Mesendoderm (in vitro differentiated cells): ENCODE data around the gene EOLA2.
A peak's percentile ranks its signal among the peaks of the same experiment; 100 is the strongest.

ENCODE experiments used
- DNase-seq: peaks from one replicate; pipeline ENCODE4 v3.0.0; 2013
- H2AK5ac ChIP-seq: 2 replicates; pipeline ENCODE4 v1.6.1; 2013; ENCODE audit warnings: low read length, inconsistent platforms
- H2BK120ac ChIP-seq: 2 replicates; pipeline ENCODE4 v1.6.1; 2013; ENCODE audit warnings: low read depth, mild to moderate bottlenecking, low read length, moderate library complexity, mixed read lengths
- H2BK15ac ChIP-seq: replicated peaks from 2 replicates; pipeline ENCODE4 v1.6.1; 2013; ENCODE audit warnings: low read depth, mild to moderate bottlenecking, moderate library complexity
- H2BK5ac ChIP-seq: 2 replicates; pipeline ENCODE4 v1.6.1; 2013; ENCODE audit warnings: low read length, inconsistent platforms
- H3K18ac ChIP-seq: 2 replicates; pipeline ENCODE4 v1.6.1; 2013; ENCODE audit warnings: mild to moderate bottlenecking, low read length, mixed read lengths
- H3K23ac ChIP-seq: one replicate; pipeline ENCODE4 v1.6.1; 2013; ENCODE audit warnings: low read length
- H3K27ac ChIP-seq: 2 replicates; pipeline ENCODE4 v1.5.1; 2013; ENCODE audit warnings: low read depth, mild to moderate bottlenecking, inconsistent platforms, low read length, moderate library complexity
- H3K27me3 ChIP-seq: 2 replicates; pipeline ENCODE4 v1.6.1; 2013; ENCODE audit warnings: low read length, control low read depth, mild to moderate bottlenecking, inconsistent platforms; ENCODE audit not compliant: insufficient read depth, poor library complexity
- H3K36me3 ChIP-seq: 2 replicates; pipeline ENCODE4 v1.6.1; 2013; ENCODE audit warnings: low read length, inconsistent platforms; ENCODE audit not compliant: control insufficient read depth, insufficient read depth
- H3K4ac ChIP-seq: one replicate; pipeline ENCODE4 v1.6.1; 2013; ENCODE audit warnings: low read depth, mild to moderate bottlenecking, low read length, moderate library complexity
- H3K4me1 ChIP-seq: 2 replicates; pipeline ENCODE4 v1.6.1; 2013; ENCODE audit warnings: low read depth, low read length, inconsistent platforms; ENCODE audit not compliant: control insufficient read depth
- H3K4me2 ChIP-seq: 2 replicates; pipeline ENCODE4 v1.6.1; 2013; ENCODE audit warnings: low read length
- H3K4me3 ChIP-seq: 2 replicates; pipeline ENCODE4 v1.5.1; 2013; ENCODE audit warnings: mild to moderate bottlenecking, low read length
- H3K56ac ChIP-seq: one replicate; pipeline ENCODE4 v1.6.1; 2013; ENCODE audit warnings: low read length
- H3K79me1 ChIP-seq: 2 replicates; pipeline ENCODE4 v1.6.1; 2013; ENCODE audit warnings: low read length, inconsistent platforms
- H3K79me2 ChIP-seq: 2 replicates; pipeline ENCODE4 v1.6.1; 2013; ENCODE audit warnings: mild to moderate bottlenecking, low read length; ENCODE audit not compliant: control insufficient read depth, insufficient read depth
- H3K9ac ChIP-seq: 2 replicates; pipeline ENCODE4 v1.6.1; 2013; ENCODE audit warnings: low read length, inconsistent platforms
- H4K5ac ChIP-seq: one replicate; pipeline ENCODE4 v1.6.1; 2013; ENCODE audit warnings: low read length
- H4K8ac ChIP-seq: one replicate; pipeline ENCODE4 v1.6.1; 2013; ENCODE audit warnings: low read depth, mild to moderate bottlenecking, control low read depth, low read length, moderate library complexity
- WGBS: extraction: QIAGEN DNeasy Blood & Tissue Kit; methylation state at CpG from one replicate; pipeline ENCODE4 v1.1.7; 2013; ENCODE audit warnings: low lambda C conversion rate, missing lambda C conversion rate; ENCODE audit not compliant: insufficient coverage; ENCODE audit errors: extremely low coverage; 5-methylcytosine and 5-hydroxymethylcytosine counted together

Gene EOLA2

GRCh38 chrX:149962859-149963757 is 24.8 kb upstream of the EOLA2 start:
- Histone ChIP-seq H2BK15ac (no peak overlapping the region), H3K27ac (no peak overlapping the region), H2AK5ac (no peak overlapping the region), H3K79me2 (no peaks in the 10 kb centered on the region), H3K4me1 (no peaks in the 10 kb centered on the region), H3K18ac (no peak overlapping the region), H3K4ac (no peak overlapping the region), H3K56ac (no peak overlapping the region), H2BK120ac (no peak overlapping the region), H3K4me3 (no peak overlapping the region), H3K9ac (no peak overlapping the region), H4K5ac (no peak overlapping the region), H2BK5ac (no peak overlapping the region), H3K36me3 (no peaks in the 10 kb centered on the region), H3K23ac (no peak overlapping the region), H4K8ac (no peak overlapping the region), H3K27me3 (no peaks in the 10 kb centered on the region), H3K4me2 (no peak overlapping the region), H3K79me1 (no peaks in the 10 kb centered on the region)
- peak; percentile 65 for DNase-seq
- WGBS = no CpG with 5 or more reads among the region's 9 CpGs

GRCh38 chrX:149962010-149962409 is 23.7 kb upstream of the EOLA2 start:
- no peak overlapping the region for H3K9ac ChIP-seq
- H3K18ac ChIP-seq = no peak overlapping the region
- H4K8ac ChIP-seq = no peak overlapping the region
- no peak overlapping the region for H3K23ac ChIP-seq
- no peaks in the 10 kb centered on the region for H3K79me2 ChIP-seq
- no peak overlapping the region for H2BK120ac ChIP-seq
- H3K4me2 ChIP-seq = no peak overlapping the region
- no peaks in the 10 kb centered on the region for H3K79me1 ChIP-seq
- no peaks in the 10 kb centered on the region for H3K27me3 ChIP-seq
- H3K4me3 ChIP-seq = no peak overlapping the region
- no peak overlapping the region for H2BK5ac ChIP-seq
- no peaks in the 10 kb centered on the region for H3K4me1 ChIP-seq
- no peak for DNase-seq
- H3K56ac ChIP-seq = no peak overlapping the region
- H2BK15ac ChIP-seq = no peak overlapping the region
- H3K4ac ChIP-seq = no peak overlapping the region
- no peaks in the 10 kb centered on the region for H3K36me3 ChIP-seq
- H2AK5ac ChIP-seq = no peak overlapping the region
- no peak overlapping the region for H3K27ac ChIP-seq
- no peak overlapping the region for H4K5ac ChIP-seq

- Histone ChIP-seq H2BK15ac (no peak overlapping the region), H3K79me1 (no peaks in the 10 kb centered on the region), H3K36me3 (no peaks in the 10 kb centered on the region), H2AK5ac (no peak overlapping the region), H3K4me2 (no peak overlapping the region), H2BK120ac (no peak overlapping the region), H3K56ac (no peak overlapping the region), H3K9ac (no peak overlapping the region), H3K23ac (no peak overlapping the region), H3K4me1 (no peaks in the 10 kb centered on the region), H3K27ac (no peak overlapping the region), H3K4me3 (no peak overlapping the region), H3K27me3 (no peaks in the 10 kb centered on the region), H4K5ac (no peak overlapping the region), H3K79me2 (no peaks in the 10 kb centered on the region), H4K8ac (no peak overlapping the region), H3K4ac (no peak overlapping the region), H3K18ac (no peak overlapping the region), H2BK5ac (no peak overlapping the region)
- WGBS = no CpG with 5 or more reads among the region's 2 CpGs
- DNase-seq = no peak
These were observed 23.3 kb upstream of the EOLA2 start for GRCh38 chrX:149961572-149961971.

- no peak overlapping the region for H2BK5ac ChIP-seq
These were observed 12.4 kb upstream of the EOLA2 start for GRCh38 chrX:149950681-149951080.

GRCh38 chrX:149949743-149950436 is 11.6 kb upstream of the EOLA2 start:
- Histone ChIP-seq H3K79me2 (no peaks in the 10 kb centered on the region), H3K27ac (no peak overlapping the region)

More at GRCh38 chrX:149950681-149951080, 12.4 kb upstream of the EOLA2 start:
- no peaks in the 10 kb centered on the region for H3K36me3 ChIP-seq
- H3K23ac ChIP-seq = no peak overlapping the region
- H3K79me1 ChIP-seq = no peaks in the 10 kb centered on the region
- no CpG with 5 or more reads among the region's 1 CpG for WGBS
- no peak overlapping the region for H2BK120ac ChIP-seq
- H3K4me1 ChIP-seq = no peaks in the 10 kb centered on the region
- DNase-seq = peak; percentile 28
- H2BK15ac ChIP-seq = no peak overlapping the region
- no peak overlapping the region for H4K8ac ChIP-seq
- H3K56ac ChIP-seq = no peak overlapping the region
- H3K79me2 ChIP-seq = no peaks in the 10 kb centered on the region
- no peak overlapping the region for H3K27ac ChIP-seq
- H3K18ac ChIP-seq = no peak overlapping the region
- no peak overlapping the region for H4K5ac ChIP-seq
- H3K4ac ChIP-seq = no peak overlapping the region
- H3K27me3 ChIP-seq = no peaks in the 10 kb centered on the region
- H3K4me3 ChIP-seq = no peak overlapping the region
- H3K9ac ChIP-seq = no peak overlapping the region
- no peak overlapping the region for H2AK5ac ChIP-seq
- no peak overlapping the region for H3K4me2 ChIP-seq

More at GRCh38 chrX:149949743-149950436, 11.6 kb upstream of the EOLA2 start:
- peak; percentile 43 for DNase-seq
- H3K79me1 ChIP-seq = no peaks in the 10 kb centered on the region
- H3K4ac ChIP-seq = no peak overlapping the region
- no peak overlapping the region for H2BK120ac ChIP-seq
- H3K27me3 ChIP-seq = no peaks in the 10 kb centered on the region
- H3K56ac ChIP-seq = no peak overlapping the region
- H3K18ac ChIP-seq = no peak overlapping the region
- H3K4me2 ChIP-seq = no peak overlapping the region
- WGBS = no CpG with 5 or more reads among the region's 6 CpGs
- H2BK5ac ChIP-seq = no peak overlapping the region
- no peaks in the 10 kb centered on the region for H3K36me3 ChIP-seq
- no peak overlapping the region for H4K5ac ChIP-seq
- no peak overlapping the region for H3K4me3 ChIP-seq
- no peaks in the 10 kb centered on the region for H3K4me1 ChIP-seq
- H3K9ac ChIP-seq = no peak overlapping the region
- no peak overlapping the region for H2AK5ac ChIP-seq
- no peak overlapping the region for H2BK15ac ChIP-seq
- H4K8ac ChIP-seq = no peak overlapping the region
- no peak overlapping the region for H3K23ac ChIP-seq
